T follicular helper cell (primary cell): ENCODE results near the gene KPTN.

Experiments
- DNase-seq: peaks from one replicate; pipeline ENCODE4 v3.0.0-alpha.2; 2020; ENCODE audit warnings: low read depth

The KPTN gene

DNA sequence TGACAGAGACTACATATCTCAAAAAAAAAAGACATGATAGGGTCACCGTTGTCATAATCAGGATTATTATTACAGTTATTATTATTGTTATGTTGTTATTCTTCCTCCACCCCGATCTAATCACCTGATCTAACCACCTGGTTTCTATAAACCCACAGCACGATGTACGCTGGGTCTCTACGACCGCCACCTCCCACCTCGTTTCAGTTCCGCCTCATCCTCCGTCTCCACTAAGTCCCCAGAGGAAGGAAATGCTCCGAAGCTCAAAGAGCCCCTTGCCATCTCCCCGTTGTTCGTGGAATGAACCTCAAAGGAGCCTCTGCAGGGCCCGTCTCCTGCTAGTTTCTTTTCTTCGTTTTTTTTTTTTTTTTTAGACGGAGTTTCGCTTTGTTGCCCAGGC, 48.8 kb downstream of the KPTN start:
- DNase-seq, result no peak

- DNase-seq, result no peak
These were observed 49.9 kb downstream of the KPTN start for GRCh38 chr19:47434088-47434487.

- no peak for DNase-seq
These were observed 50.9 kb downstream of the KPTN start for GRCh38 chr19:47433121-47433520.

GRCh38 chr19:47432499-47432898, 51.5 kb downstream of the KPTN start:
- no peak for DNase-seq

- DNase-seq, result no peak
These were observed 51.9 kb downstream of the KPTN start for GRCh38 chr19:47432091-47432490.

DNA sequence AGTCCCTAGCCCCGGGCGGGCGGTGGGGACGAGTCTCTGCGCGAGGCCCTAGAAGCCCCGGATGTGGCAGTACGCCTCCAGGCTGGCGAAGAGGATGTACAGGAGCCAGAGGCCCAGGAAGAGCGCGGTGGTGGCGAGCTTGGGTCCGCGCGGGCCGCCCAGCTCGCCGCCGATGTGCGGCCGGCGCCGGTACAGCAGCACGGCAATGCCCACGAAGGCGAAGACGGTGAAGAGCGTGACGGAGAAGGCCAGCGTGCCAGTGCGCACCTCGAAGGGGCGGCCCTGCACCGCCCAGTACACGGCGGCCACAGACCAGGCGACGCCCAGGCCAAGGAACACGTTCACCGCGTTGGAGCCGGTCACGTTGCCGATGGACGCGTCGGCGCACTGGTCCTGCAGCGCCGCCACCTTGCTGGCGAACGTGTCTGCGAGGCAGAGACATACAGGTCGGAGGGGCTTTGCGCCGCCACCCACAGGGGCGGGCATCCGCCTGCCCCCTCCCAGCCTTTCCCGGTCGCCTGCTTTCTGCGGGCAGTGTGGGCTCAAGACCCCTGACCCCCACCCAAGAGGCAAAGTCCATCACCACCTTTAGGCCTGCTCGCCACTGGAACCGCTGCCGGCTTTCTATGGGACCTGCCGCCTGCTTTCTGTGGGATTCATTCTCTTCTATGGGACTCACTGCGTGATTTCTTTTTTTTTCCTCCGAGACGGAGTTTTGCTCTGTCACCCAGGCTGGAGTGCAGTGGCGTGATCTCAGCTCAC, 53.8 kb downstream of the KPTN start:
- DNase-seq, result no peak

DNA sequence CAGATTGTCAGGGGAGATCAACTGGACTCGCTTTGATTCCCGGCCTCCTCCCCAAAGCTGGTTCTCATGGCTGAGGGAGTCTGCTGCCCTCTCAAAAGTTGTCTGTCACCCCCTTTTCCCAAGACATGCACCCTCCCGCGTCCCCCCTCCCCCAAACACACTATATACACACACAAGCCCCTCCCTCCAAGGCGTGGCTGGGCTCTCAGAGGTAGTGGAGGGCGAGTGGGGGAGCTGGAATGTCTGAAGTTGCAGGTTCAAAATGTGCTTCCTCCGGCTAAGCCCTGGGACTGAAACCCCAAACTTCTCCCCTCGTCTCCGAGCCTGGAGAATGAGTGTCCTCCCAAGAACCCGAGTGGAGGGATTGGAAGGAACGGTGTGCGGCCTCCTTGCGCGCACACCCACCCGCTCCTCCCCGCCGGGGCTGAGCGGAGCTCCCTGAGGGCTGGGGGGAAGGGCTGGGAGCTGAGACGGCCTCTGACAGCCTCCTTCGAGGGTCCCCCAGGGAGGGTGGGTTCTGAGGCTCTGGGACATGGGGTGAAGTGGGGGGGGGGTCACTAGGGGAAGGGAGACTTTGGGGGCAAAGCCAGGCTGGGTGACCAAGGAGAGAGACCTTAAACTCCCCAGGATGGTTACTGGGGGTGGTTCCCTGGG, 54.8 kb downstream of the KPTN start:
- DNase-seq, result no peak

DNA sequence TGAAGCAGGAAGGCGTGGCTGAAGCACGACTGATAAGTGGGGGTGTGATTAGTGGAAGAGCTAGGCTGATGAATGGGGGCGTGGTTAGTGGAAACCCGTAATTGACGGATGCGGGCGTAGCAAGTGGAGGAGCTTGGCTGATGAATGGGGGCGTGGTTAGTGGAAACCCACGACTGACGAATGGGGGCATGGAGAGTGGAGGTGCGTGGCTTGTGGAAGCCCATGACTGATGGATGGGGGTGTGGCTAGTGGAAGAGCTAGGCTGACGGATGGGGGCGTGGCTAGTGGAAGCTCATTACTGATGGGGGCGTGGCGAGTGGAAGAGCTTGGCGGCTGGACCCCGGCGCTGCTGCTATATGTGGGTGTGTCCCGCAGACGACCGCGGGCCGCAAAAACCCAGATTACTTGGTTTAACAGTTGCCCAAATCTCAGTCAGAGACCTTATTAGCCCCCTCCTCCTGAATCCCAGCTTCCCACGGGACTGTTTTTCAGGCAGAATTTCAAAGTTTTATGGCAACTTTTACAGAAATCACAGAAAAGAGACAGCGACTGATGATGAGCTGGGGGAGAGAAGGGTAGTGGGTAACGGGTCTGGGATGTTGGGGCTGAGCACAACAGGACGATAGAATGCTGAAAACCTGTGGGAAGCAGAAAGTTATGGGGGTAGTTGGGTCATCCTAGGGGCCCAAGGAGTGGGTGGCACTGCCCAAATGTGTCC, 55.7 kb downstream of the KPTN start:
- peak; percentile 76 for DNase-seq

DNA sequence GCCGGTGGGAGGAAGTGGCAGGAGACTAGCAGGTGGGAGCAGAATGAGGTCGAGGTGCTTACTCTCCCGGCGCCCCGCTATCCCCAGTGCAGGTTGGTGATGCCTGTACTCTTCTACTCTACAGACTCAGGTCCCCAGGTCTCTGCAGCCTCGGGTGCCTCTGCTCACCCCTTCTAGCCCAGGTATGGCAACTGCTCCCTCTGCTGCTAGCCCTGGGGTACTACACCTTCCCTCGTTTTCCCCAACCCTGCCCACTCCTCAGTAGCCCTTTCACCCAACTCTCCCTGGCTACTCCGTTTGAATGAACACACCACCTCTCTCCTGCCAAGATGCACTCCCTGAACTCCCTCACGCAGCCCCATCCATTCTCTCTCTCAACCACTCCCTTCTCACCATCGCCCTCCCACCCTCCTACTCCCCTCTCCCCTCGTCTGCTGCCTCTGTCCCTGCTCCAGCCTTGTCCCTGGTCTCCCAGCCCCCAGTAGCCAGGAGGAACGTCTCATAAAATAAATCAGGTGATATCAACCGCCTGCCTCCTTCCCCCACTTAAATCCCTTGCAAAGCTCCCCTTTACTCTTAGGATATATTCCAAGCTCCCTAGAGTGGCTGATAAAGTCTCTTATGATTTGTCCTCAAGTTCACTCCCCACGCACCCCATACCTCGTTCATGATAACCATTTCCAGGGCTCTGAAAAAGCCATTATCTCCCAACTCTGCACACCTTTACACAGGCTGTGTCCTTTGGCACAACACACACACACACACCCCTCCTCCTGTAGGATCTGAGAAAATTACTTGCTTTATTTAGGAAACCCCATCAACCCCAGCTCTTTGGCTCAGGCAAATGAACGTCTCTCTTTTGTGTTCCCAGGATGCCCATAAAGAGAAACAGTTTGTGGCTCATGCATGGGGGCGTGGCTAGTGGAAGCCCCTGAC, 56.5 kb downstream of the KPTN start:
- peak; percentile 45 for DNase-seq
